IPS DF 6.9 (cell line): Measurements from ENCODE around the gene TRDMT1.
"Not testable (repeated sequence)": the region's sequence is repeated elsewhere in the genome, so short reads cannot be mapped to it uniquely, and the experiment has no call there.

Experiments used
- DNase-seq: peaks from one replicate; pipeline ENCODE4 v3.0.0-alpha.2; 2013; ENCODE audit warnings: low read depth, low spot score
- H3K27ac ChIP-seq: one replicate; pipeline ENCODE4 v1.5.1; 2013; ENCODE audit warnings: low read length, control low read depth
- H3K27me3 ChIP-seq: 2 replicates; pipeline ENCODE4 v1.6.1; 2013; ENCODE audit warnings: mild to moderate bottlenecking, low read length; ENCODE audit not compliant: control insufficient read depth, insufficient read depth
- H3K36me3 ChIP-seq: 2 replicates; pipeline ENCODE4 v1.6.1; 2013; ENCODE audit warnings: low read length; ENCODE audit not compliant: control insufficient read depth, insufficient read depth
- H3K4me1 ChIP-seq: 2 replicates; pipeline ENCODE4 v1.6.1; 2013; ENCODE audit warnings: low read length; ENCODE audit not compliant: control insufficient read depth, insufficient read depth
- H3K4me3 ChIP-seq: 2 replicates; pipeline ENCODE4 v1.5.1; 2013; ENCODE audit warnings: mild to moderate bottlenecking, low read length
- H3K9me3 ChIP-seq: 2 replicates; pipeline ENCODE4 v1.6.1; 2013; ENCODE audit warnings: low read length, inconsistent platforms; ENCODE audit not compliant: control insufficient read depth, insufficient read depth
- WGBS: extraction: QIAGEN DNeasy Blood & Tissue Kit; methylation state at CpG from one replicate; pipeline ENCODE4 v1.1.7; 2013; ENCODE audit warnings: mixed read lengths, missing lambda C conversion rate; ENCODE audit not compliant: insufficient read length, insufficient coverage; 5-methylcytosine and 5-hydroxymethylcytosine counted together

TRDMT1 gene

DNA sequence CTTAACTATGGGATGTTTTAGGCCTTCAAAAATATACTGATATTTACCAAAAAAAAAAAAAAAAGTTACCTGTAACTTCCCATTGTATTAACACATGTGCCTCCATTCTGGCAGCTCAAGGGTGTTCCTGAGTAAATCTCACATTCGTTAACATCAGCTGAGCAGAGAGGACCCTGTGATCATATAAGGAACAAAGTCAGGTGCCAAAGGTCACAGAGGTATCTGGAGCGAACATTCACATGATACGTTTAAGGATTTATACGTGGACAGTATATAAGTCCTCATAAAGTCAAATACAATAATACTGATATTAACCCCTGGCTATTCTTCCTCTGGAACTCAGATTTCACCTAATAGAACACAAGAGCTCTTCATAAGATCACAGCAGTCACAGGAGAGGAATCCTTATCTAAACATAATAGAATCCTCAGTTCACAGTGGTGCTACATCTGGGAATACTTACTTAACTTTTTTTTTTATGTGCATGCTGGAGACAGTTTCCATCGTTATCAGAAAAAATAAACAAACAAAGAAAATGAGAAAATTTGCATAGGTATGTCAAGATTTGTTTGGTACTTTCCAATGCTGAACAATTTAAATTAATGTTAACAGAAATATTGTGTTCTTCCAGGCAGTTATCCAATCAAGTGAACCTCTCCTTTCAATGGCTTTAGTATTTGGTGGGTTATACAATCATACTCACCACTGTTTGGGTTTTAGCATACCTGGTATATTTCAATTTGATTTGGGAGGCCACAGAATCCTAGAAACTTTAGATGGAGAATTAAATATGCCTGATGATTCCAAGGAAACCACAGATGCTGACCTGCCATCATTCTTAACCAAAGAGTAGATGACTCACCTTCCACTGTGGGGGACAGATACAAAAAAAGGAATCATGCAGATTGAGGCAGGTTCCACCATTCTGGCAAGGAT, 78.5 kb downstream of the TRDMT1 start:
- Histone ChIP-seq H3K36me3 (no peaks in the 10 kb centered on the region), H3K4me1 (no peaks in the 10 kb centered on the region), H3K4me3 (no peak overlapping the region), H3K27ac (no peak overlapping the region), H3K9me3 (no peaks in the 10 kb centered on the region), H3K27me3 (no peaks in the 10 kb centered on the region)
- no CpG with 5 or more reads among the region's 5 CpGs for WGBS
- DNase-seq: no peak

DNA sequence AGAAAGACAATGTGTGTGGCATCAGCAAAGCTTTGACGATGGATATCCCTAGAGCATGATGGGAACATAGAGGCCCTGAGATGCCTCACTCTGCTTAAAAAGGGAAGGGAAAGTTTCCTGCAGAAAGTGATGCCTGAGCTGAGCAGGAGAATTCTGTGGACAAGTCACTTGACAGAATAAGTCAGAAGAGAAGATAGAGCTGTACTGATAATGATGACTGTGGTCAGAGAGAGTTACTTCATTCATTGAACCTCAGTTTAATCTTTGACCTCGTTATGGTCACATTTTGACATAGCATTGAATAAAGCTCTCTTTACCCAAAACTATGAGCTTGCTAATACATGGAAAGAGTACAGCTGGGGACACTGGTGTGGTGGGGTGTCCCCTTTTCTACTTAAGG, 79.4 kb downstream of the TRDMT1 start:
- no peaks in the 10 kb centered on the region for H3K27me3 ChIP-seq
- no peaks in the 10 kb centered on the region for H3K4me1 ChIP-seq
- no peaks in the 10 kb centered on the region for H3K9me3 ChIP-seq
- no CpG with 5 or more reads among the region's 2 CpGs for WGBS
- no peak overlapping the region for H3K27ac ChIP-seq
- no peak overlapping the region for H3K4me3 ChIP-seq
- no peaks in the 10 kb centered on the region for H3K36me3 ChIP-seq
- no peak for DNase-seq

DNA sequence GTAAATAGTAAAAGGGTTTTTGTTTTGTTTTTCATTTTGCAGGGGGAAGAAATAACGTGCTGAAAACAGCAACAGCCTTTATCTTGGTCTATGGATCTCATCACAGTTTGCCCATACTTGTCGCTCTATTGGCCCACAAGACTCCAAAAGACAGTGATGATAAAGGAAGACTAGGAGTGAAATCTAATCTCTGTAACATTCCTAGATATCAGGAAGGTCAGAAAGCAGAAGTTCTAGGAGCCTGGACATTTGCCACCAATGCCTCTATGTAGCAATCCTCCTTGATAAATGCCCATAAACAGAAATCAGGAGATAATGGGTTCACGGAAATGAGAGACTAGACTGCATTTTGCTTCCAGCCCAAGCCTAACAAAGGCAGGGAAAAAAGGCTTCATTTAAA, 80.8 kb downstream of the TRDMT1 start:
- H3K4me3 ChIP-seq: no peak overlapping the region
- no peaks in the 10 kb centered on the region for H3K9me3 ChIP-seq
- no peak for DNase-seq
- H3K27ac ChIP-seq: no peak overlapping the region
- H3K4me1 ChIP-seq: no peaks in the 10 kb centered on the region
- H3K27me3 ChIP-seq: no peaks in the 10 kb centered on the region
- H3K36me3 ChIP-seq: no peaks in the 10 kb centered on the region
- WGBS: no CpG with 5 or more reads among the region's 3 CpGs

DNA sequence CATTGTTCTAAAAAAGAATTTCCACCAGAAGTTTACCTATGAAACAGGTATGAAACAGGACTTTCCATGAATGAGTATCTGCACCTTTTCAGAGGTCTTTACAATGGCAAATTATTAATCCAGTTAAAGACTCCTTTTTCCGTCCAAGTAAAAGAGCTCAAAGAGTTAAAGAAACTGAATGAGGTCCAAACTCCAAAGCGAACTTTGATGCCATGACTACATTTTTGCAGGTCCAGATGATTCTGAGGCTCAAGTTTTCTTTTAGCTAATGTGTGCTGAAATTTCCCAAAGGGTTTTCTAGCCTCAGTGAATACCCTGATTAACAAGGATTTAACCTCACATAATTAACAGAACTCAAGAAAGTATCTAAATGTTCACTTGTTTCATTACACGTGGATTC, 81.6 kb downstream of the TRDMT1 start:
- Histone ChIP-seq H3K27ac (no peak overlapping the region), H3K4me3 (no peak overlapping the region), H3K36me3 (no peaks in the 10 kb centered on the region), H3K9me3 (no peaks in the 10 kb centered on the region), H3K27me3 (no peaks in the 10 kb centered on the region), H3K4me1 (no peaks in the 10 kb centered on the region)
- no CpG with 5 or more reads among the region's 3 CpGs for WGBS
- no peak for DNase-seq

DNA sequence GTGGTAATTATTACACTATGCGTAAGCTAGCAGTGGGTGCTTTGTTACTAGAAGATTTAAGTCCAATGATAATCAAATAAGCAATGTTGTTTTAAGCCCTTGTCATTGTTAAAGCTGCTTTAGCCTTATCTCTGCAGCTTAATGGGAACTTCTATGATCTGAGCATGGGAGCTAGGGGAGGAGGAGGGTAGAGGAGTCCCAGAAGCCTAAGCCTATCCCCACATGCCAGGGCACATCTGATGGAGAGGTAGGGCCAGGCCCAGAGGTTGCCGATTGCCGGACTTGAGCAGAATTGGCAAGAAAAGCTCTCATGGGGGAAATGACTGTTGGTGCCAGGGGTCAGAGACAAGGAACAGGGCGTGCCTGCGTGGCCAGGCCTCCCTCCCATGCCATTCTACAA, 85.3 kb downstream of the TRDMT1 start:
- DNase-seq: no peak
- no peak overlapping the region for H3K4me3 ChIP-seq
- H3K27ac ChIP-seq: no peak overlapping the region
- no peaks in the 10 kb centered on the region for H3K9me3 ChIP-seq
- WGBS: no CpG with 5 or more reads among the region's 5 CpGs
- no peaks in the 10 kb centered on the region for H3K4me1 ChIP-seq
- no peaks in the 10 kb centered on the region for H3K36me3 ChIP-seq
- H3K27me3 ChIP-seq: no peaks in the 10 kb centered on the region

DNA sequence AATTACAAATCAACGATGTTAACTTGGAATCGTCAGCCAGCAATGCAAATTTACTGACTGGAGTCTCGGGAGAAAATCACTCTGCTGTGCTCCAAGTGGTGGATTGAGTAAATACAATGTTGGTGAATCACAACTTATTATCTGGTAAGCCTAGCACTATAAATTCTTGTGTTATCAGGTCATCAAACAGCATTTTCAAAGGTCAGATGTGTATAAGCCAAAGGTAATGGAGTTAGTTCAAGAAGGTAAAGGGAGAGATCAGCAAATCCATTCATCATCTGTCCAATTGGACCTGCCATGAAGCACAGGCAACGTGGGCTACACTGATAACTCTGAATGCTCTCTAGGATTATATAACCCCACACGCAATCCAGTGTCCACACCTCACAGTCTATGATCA, 85.8 kb downstream of the TRDMT1 start:
- H3K4me3 ChIP-seq: no peak overlapping the region
- no peaks in the 10 kb centered on the region for H3K36me3 ChIP-seq
- no peaks in the 10 kb centered on the region for H3K9me3 ChIP-seq
- no peak for DNase-seq
- no peak overlapping the region for H3K27ac ChIP-seq
- no CpG with 5 or more reads among the region's 5 CpGs for WGBS
- no peaks in the 10 kb centered on the region for H3K4me1 ChIP-seq
- H3K27me3 ChIP-seq: no peaks in the 10 kb centered on the region

DNA sequence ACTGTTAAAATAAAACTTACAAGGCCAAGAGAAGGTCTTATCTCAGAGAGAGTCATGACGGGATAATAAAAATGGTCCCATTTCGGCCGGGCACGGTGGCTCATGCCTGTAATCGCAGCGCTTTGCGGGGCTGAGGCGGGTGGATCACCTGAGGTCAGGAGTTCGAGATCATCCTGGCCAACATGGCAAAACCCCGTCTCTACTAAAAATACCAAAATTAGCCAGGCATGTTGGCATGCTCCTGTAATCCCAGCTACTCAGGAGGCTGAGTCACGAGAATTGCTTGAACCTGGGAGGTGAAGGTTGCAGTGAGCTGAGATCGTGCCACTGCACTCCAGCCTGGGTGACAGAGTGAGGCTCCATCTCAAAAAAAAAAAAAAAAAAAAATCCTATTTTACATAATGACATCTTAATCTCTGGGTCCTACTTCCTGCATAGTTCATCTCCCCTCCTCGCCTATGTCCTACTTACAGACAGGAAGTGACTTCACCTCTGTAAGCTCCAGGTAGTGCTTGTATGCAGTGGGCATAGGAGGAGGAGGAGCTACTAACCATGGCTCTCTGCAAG, 86.5 kb downstream of the TRDMT1 start:
- not testable (repeated sequence) for H3K4me3 ChIP-seq, H3K4me1 ChIP-seq, H3K27me3 ChIP-seq, H3K9me3 ChIP-seq, H3K36me3 ChIP-seq, H3K27ac ChIP-seq, DNase-seq
- no CpG with 5 or more reads among the region's 13 CpGs for WGBS

DNA sequence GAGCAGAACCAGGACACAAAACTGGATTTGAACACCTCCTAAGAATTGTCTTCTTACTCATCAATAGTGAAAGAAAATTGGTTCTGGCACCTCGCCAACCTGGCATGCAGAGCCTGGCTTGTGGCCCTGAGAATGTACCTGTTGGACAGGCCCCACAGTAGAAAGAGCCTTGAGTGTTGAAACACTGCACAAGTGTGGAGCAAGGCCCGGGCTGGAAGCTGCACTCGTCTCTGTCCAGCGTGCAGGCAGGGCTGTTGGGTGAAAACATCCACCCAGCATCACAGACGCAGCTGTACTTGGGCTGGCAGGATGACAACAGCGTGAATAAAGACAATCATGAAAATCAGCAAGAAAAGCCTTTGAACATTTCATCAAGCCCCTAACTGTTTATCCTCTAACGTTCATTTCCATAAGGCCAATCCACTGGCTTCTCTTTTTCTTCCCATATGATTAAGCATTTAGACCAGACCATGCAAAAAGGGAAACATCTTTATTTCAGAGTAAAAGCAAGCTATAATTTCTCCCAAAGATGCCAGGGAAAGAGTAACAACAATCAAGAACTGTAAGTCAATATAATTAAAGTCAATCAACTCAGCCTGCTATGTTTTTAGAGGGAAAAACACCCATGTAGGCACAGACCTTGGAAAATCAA, 87.5 kb downstream of the TRDMT1 start:
- WGBS: no CpG with 5 or more reads among the region's 7 CpGs
- Histone ChIP-seq H3K4me3 (no peak overlapping the region), H3K27me3 (no peaks in the 10 kb centered on the region), H3K9me3 (no peaks in the 10 kb centered on the region), H3K27ac (no peak overlapping the region), H3K36me3 (no peaks in the 10 kb centered on the region), H3K4me1 (no peaks in the 10 kb centered on the region)
- no peak for DNase-seq

DNA sequence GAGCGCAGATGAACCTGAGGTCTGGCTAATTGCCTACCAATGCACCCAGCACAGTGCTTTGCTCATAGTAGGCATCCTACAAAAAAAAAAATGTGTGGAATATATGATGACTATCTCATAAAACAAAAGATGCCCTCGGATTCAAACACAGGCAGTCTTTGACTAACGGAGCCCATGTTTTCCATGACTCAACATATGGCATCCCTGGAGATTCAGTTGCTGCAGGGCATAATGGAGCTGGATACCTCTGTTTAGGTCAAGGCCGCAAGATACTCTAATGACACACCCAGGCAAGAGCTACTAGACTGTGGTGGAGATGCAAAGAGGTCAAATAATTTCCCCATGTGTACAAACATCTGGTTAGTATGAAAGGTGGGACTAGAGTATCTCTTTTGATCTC, 88.1 kb downstream of the TRDMT1 start:
- Histone ChIP-seq H3K4me3 (no peak overlapping the region), H3K36me3 (no peaks in the 10 kb centered on the region), H3K27me3 (no peaks in the 10 kb centered on the region), H3K27ac (no peak overlapping the region), H3K9me3 (no peaks in the 10 kb centered on the region), H3K4me1 (no peaks in the 10 kb centered on the region)
- DNase-seq: no peak
- WGBS: no CpG with 5 or more reads among the region's 4 CpGs

DNA sequence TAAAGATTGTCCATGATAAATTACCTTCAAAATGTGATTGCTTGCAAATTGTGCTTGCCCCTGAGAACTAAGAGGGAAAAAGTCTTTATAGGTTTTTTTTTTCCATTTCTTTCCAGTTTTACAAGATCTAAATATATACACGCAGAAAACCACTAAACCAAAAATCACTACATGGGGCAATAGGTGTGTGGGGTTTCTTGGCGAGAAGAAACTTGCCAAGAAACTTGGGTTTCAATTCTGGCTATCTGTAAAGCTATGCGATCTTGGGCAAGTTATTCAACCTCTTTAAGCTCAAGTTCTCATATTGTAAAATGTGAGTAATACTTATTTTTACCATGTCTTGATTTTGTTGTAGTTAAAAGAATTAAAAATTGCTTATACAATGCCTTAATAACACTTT, 88.9 kb downstream of the TRDMT1 start:
- no peak for DNase-seq
- WGBS: no CpG with 5 or more reads among the region's 3 CpGs
- no peaks in the 10 kb centered on the region for H3K27me3 ChIP-seq
- H3K4me3 ChIP-seq: no peak overlapping the region
- no peak overlapping the region for H3K27ac ChIP-seq
- H3K36me3 ChIP-seq: no peaks in the 10 kb centered on the region
- no peaks in the 10 kb centered on the region for H3K4me1 ChIP-seq
- no peaks in the 10 kb centered on the region for H3K9me3 ChIP-seq
